ENCODE data around the gene MEI1. TPM values are rescaled to one million over a fixed set of nuclear protein-coding genes. Genes with fewer than 3 reads are reported as not detected.

The MEI1 gene
- total and polyA plus RNA-seq, 8 donors = 1.6 to 15.2 (median 3.4) TPM; not detected in 2

- no peak overlapping the region for H3K27ac ChIP-seq
- TF ChIP-seq POLR2AphosphoS5 (IDR thresholded peaks at IDR 0.05) (no peak), POLR2A (IDR thresholded peaks at IDR 0.05) (no peak), CTCF (IDR thresholded peaks at IDR 0.05) (no peak), EP300 (IDR thresholded peaks at IDR 0.05) (no peak)
- peaks cover 8 to 21% (median 9%) of the 10 kb centered on the region in 4 donors for H3K4me1 ChIP-seq
- no peak overlapping the region for H3K4me3 ChIP-seq
- no peaks in the 10 kb centered on the region for H3K9me3 ChIP-seq
- no peaks in the 10 kb centered on the region for H3K27me3 ChIP-seq
- intact Hi-C loops (cut with DNase I; ENCODE audit: low total_unique reads) = loop anchor here (5.0 kb wide), 1 partner anchor 122 kb away; no protein-coding TSS in a partner anchor
- 83 to 93% (median 91%) methylated on average over 5 of the region's 5 CpGs for WGBS, 5 donors
- no peak for DNase-seq
- H3K36me3 ChIP-seq = peaks cover 0 to 42% (median 19%) of the 10 kb centered on the region in 4 donors
Measured at GRCh38 chr22:41820447-41820846, 121.1 kb downstream of the MEI1 start.

DNA sequence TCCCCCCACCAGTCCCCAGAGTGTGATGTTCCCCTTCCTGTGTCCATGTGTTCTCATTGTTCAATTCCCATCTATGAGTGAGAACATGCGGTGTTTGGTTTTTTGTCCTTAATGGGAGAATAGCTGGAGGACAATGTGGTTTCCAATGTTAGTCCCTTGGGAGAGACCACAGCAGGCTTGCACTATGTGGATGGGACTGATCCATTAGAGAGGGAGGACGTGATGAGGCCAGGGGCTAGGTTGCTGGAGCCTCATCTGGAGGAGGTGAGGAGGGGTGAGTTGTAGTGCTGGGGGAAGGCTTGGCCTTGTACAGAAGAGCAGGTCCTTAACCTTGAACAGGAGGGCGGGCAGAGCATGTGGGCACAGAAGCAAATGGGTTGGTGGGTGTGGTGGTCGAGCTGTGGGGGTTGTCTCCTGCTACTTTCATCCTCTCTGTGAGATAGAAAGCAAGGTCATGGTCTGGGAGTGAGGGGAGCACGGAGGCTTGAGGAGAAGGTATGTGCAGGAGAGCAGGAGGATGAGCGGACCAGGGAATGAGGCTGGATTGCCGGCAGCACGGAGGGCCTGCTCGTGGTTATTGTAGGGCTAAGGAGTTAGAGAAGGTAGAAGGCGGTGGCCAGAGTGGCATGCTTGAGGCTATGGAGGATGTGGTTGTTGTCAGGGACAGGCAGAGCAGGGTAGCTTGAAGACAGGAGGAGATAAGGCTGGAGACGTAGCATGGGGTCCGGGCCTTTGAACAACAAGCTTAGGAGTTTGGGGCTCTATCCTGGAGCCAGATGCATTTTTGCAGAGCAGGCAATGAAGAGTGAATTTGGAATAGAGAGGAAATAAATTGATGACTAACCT lies 122.4 kb downstream of the MEI1 start:
- no peak for DNase-seq
- no peak overlapping the region for H3K27ac ChIP-seq
- WGBS, 5 donors = 85 to 88% (median 86%) methylated on average over 12 of the region's 12 CpGs
- intact Hi-C loops (cut with DNase I; ENCODE audit: low total_unique reads) = loop anchor here (5.0 kb wide), 1 partner anchor 121 kb away; no protein-coding TSS in a partner anchor
- no peak for TF ChIP-seq EP300 (IDR thresholded peaks at IDR 0.05)
- no peak for TF ChIP-seq POLR2AphosphoS5 (IDR thresholded peaks at IDR 0.05)
- TF ChIP-seq CTCF (IDR thresholded peaks at IDR 0.05) = no peak
- no peak for TF ChIP-seq POLR2A (IDR thresholded peaks at IDR 0.05)
- H3K36me3 ChIP-seq = peaks cover 0 to 38% (median 15%) of the 10 kb centered on the region in 4 donors
- no peak overlapping the region for H3K4me3 ChIP-seq
- peaks cover 19 to 34% (median 21%) of the 10 kb centered on the region in 4 donors for H3K4me1 ChIP-seq
- H3K27me3 ChIP-seq = no peaks in the 10 kb centered on the region
- H3K9me3 ChIP-seq = no peaks in the 10 kb centered on the region

GRCh38 chr22:41822317-41823057 lies 123.2 kb downstream of the MEI1 start:
- no peak overlapping the region for H3K4me3 ChIP-seq
- H3K27ac ChIP-seq = no peak overlapping the region
- peaks cover 22 to 39% (median 25%) of the 10 kb centered on the region in 4 donors for H3K4me1 ChIP-seq
- H3K36me3 ChIP-seq = peaks cover 0 to 34% (median 14%) of the 10 kb centered on the region in 4 donors
- 69 to 87% (median 78%) methylated on average over 3 of the region's 3 CpGs for WGBS, 5 donors
- intact Hi-C loops (cut with DNase I; ENCODE audit: low total_unique reads) = loop anchor here (5.0 kb wide), 1 partner anchor 120 kb away; no protein-coding TSS in a partner anchor
- peak in 1 of 2 donors; percentile 83 for DNase-seq
- H3K27me3 ChIP-seq = no peaks in the 10 kb centered on the region
- peak in 1 of 3 donors; percentile 39 for TF ChIP-seq POLR2AphosphoS5 (IDR thresholded peaks at IDR 0.05)
- TF ChIP-seq POLR2A (IDR thresholded peaks at IDR 0.05) = no peak
- peak in 5 of 7 experiments; percentile 26 to 78 (median 53) for TF ChIP-seq CTCF (IDR thresholded peaks at IDR 0.05)
- no peaks in the 10 kb centered on the region for H3K9me3 ChIP-seq

DNA sequence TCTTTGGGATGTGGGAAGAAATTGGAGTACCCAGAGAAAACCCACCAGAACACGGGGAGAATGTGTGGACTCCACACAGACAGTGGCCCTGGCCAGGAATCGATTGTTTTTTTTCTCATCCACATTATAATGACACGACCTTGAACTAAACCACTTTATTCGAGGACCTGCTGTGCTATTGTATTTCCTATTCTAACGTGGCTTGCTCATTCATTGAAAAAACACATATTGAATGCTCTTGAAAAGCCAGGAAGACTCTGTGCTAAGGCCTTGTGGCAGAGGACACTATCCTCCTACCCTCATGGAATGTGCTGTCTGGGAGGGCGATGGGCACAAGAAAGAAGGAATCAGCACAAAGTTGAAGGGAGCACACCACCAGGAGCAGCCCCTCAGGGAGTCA lies 124.5 kb downstream of the MEI1 start:
- no peak for DNase-seq
- peaks cover 22 to 39% (median 25%) of the 10 kb centered on the region in 4 donors for H3K4me1 ChIP-seq
- no peak overlapping the region for H3K27ac ChIP-seq
- 76 to 86% (median 82%) methylated on average over 6 of the region's 6 CpGs for WGBS, 5 donors
- TF ChIP-seq POLR2AphosphoS5 (IDR thresholded peaks at IDR 0.05) = no peak
- TF ChIP-seq CTCF (IDR thresholded peaks at IDR 0.05) = no peak
- TF ChIP-seq POLR2A (IDR thresholded peaks at IDR 0.05) = no peak
- no peak for TF ChIP-seq EP300 (IDR thresholded peaks at IDR 0.05)
- no peak overlapping the region for H3K4me3 ChIP-seq
- peaks cover 0 to 24% (median 13%) of the 10 kb centered on the region in 4 donors for H3K36me3 ChIP-seq
- intact Hi-C loops (cut with DNase I; ENCODE audit: low total_unique reads) = loop anchor here (5.0 kb wide), 1 partner anchor 119 kb away; no protein-coding TSS in a partner anchor
- no peaks in the 10 kb centered on the region for H3K27me3 ChIP-seq
- H3K9me3 ChIP-seq = no peaks in the 10 kb centered on the region

Measured in stomach (tissue), 9 donors.